ENCODE measurements around the gene WBP2.

GRCh38 chr17:75856062-75856756 lies 1.1 kb upstream of the WBP2 start:
- TF ChIP-seq CTCF (IDR thresholded peaks at IDR 0.05; ENCODE audit: poor library complexity, severe bottlenecking), result peak; percentile 49
- TF ChIP-seq EP300 (conservative IDR thresholded peaks at IDR 0.05; ENCODE audit: poor library complexity, severe bottlenecking), result no peak
- TF ChIP-seq EZH2 (IDR thresholded peaks at IDR 0.05; ENCODE audit: borderline replicate concordance, insufficient read depth, low read length, poor library complexity, severe bottlenecking), result no peak
- no peak for TF ChIP-seq TAF1 (IDR thresholded peaks at IDR 0.05; ENCODE audit: low read depth)
- no peak for TF ChIP-seq POLR2AphosphoS5 (IDR thresholded peaks at IDR 0.05)
- TF ChIP-seq REST (IDR thresholded peaks at IDR 0.05; ENCODE audit: borderline replicate concordance), result no peak
- TF ChIP-seq MXI1 (conservative IDR thresholded peaks at IDR 0.05; ENCODE audit: poor library complexity, severe bottlenecking), result peak; percentile 93
- no peak for TF ChIP-seq RAD21 (conservative IDR thresholded peaks at IDR 0.05)
